HepG2 (cell line): ENCODE results near the gene GTPBP6. TPM values are rescaled to one million over a fixed set of nuclear protein-coding genes. Genes with fewer than 3 reads are reported as not detected.

Source experiments
- ATAC-seq: fragments of 200-7000 bp; cut with Tn5 transposase; 3 replicates; pipeline ENCODE4 v1.9.1; 2020; ENCODE audit warnings: mild to moderate bottlenecking, moderate library complexity
- BruUV-seq: library from RNA; stranded (reverse); fragments of 400-500 nt; replicated peaks from 2 replicates; lab custom pipeline; 2021; lab: Mats Ljungman, UMichigan
- CTCF ChIA-PET: fragments of 300-600 bp; formaldehyde crosslinking; extraction: SDS; loops from one replicate; lab custom pipeline; 2021; ENCODE audit warnings: low total read pairs, inconsistent platforms, low intra/inter-chr PET ratio; lab: Yijun Ruan, JAX
- POLR2A ChIA-PET: fragments of 350-600 bp; sonication (Branson Sonifier 250); formaldehyde crosslinking; loops from one replicate; lab custom pipeline; 2020; ENCODE audit warnings: antibody characterized with exemption, inconsistent platforms; lab: Yijun Ruan, JAX
- DNase-seq: peaks from one replicate; pipeline ENCODE4 v3.0.0-alpha.2; 2015; ENCODE audit warnings: low spot score
- FAIRE-seq: peaks from 3 replicates; lab custom pipeline; 2011; peaks lifted over from hg19 to GRCh38; lab: Jason Lieb, UNC
- H2AFZ ChIP-seq: one replicate; pipeline ENCODE4 v1.6.1; 2011; ENCODE audit warnings: low read length, inconsistent platforms
- H3K27ac ChIP-seq: fragments of 300-600 bp; 3 replicates; pipeline ENCODE4 v1.8.0; 2011; ENCODE audit warnings: mixed run types, mild to moderate bottlenecking, mixed read lengths, low read length, inconsistent platforms; ENCODE audit not compliant: insufficient read depth; ENCODE audit errors: extremely low read length
- H3K27me3 ChIP-seq, 2 experiments: fragments of 200-600 bp in 1 of 2; 2 replicates in 1 of 2; 3 replicates in 1 of 2; pipeline versions ENCODE4 v1.6.0 to v1.8.0; 2011; ENCODE audit warnings: low read length in 2 of 2, mild to moderate bottlenecking in 2 of 2, moderate library complexity in 2 of 2, inconsistent platforms in 1 of 2; ENCODE audit not compliant: insufficient read depth in 2 of 2, control insufficient read depth in 1 of 2
- H3K36me3 ChIP-seq, 2 experiments: fragments of 200-600 bp in 1 of 2; replicated peaks in 1 of 2; 2 replicates in 1 of 2; 3 replicates in 1 of 2; pipeline versions ENCODE4 v1.5.1 to v1.8.0; 2011; ENCODE audit warnings: low read length in 2 of 2, inconsistent platforms in 1 of 2; ENCODE audit not compliant: insufficient read depth in 2 of 2, control insufficient read depth in 1 of 2
- H3K4me1 ChIP-seq: 2 replicates; pipeline ENCODE4 v1.5.1; 2012; ENCODE audit warnings: low read length, inconsistent platforms; ENCODE audit not compliant: insufficient read depth
- H3K4me2 ChIP-seq: 2 replicates; pipeline ENCODE4 v1.6.0; 2011; ENCODE audit warnings: low read depth, low read length, inconsistent platforms
- H3K4me3 ChIP-seq, 3 experiments: fragments of 200-600 bp in 1 of 3; sonication (generic), shearing (Covaris generic) in 1 of 3; replicated peaks in 1 of 3; 2 replicates each; pipeline ENCODE4 v1.5.1; 2011 to 2016; ENCODE audit warnings: low read length in 3 of 3, inconsistent platforms in 2 of 3, low read depth in 2 of 3, mild to moderate bottlenecking in 2 of 3, control low read depth in 1 of 3, mixed read lengths in 1 of 3; ENCODE audit not compliant: insufficient read depth in 1 of 3
- H3K79me2 ChIP-seq: one replicate; pipeline ENCODE4 v1.6.1; 2011; ENCODE audit warnings: low read length, inconsistent platforms; ENCODE audit not compliant: insufficient read depth
- H3K9ac ChIP-seq: 2 replicates; pipeline ENCODE4 v1.6.0; 2011; ENCODE audit warnings: mild to moderate bottlenecking, low read depth, low read length, inconsistent platforms; ENCODE audit not compliant: insufficient read depth
- H3K9me3 ChIP-seq: 2 replicates; pipeline ENCODE4 v1.5.1; 2012; ENCODE audit warnings: mild to moderate bottlenecking, low read length
- H4K20me1 ChIP-seq: 2 replicates; pipeline ENCODE4 v1.6.0; 2011; ENCODE audit warnings: inconsistent platforms, mild to moderate bottlenecking, low read length, moderate library complexity; ENCODE audit not compliant: insufficient read depth
- AKAP8 ChIP-seq: sonication (generic); formaldehyde crosslinking; IDR thresholded peaks from 2 replicates; pipeline ENCODE4 v1.5.1; 2020; ENCODE audit warnings: mild to moderate bottlenecking, missing genetic modification reagents
- ARID4A ChIP-seq: sonication (generic); formaldehyde crosslinking; IDR thresholded peaks from 2 replicates; pipeline ENCODE4 v1.5.0; 2020; ENCODE audit warnings: mild to moderate bottlenecking, missing genetic modification reagents, borderline replicate concordance
- ERF ChIP-seq: IDR thresholded peaks from 2 replicates; pipeline ENCODE4 v1.6.1; 2018; ENCODE audit warnings: missing biosample characterization, missing genetic modification reagents
- HNF4A ChIP-seq: sonication (generic); formaldehyde crosslinking; IDR thresholded peaks from 2 replicates; pipeline ENCODE4 v1.4.0; 2020; ENCODE audit warnings: missing genetic modification reagents
- KAT7 ChIP-seq: IDR thresholded peaks from 2 replicates; pipeline ENCODE4 v1.6.1; 2018; ENCODE audit warnings: borderline replicate concordance, missing compliant biosample characterization
- NFE2 ChIP-seq: sonication (generic); formaldehyde crosslinking; IDR thresholded peaks from 2 replicates; pipeline ENCODE4 v1.4.0; 2020; ENCODE audit warnings: missing genetic modification reagents
- PHF21A ChIP-seq: sonication (generic); formaldehyde crosslinking; IDR thresholded peaks from 2 replicates; pipeline ENCODE4 v1.5.0; 2020; ENCODE audit warnings: mild to moderate bottlenecking, missing genetic modification reagents
- PHF8 ChIP-seq: sonication (generic); formaldehyde crosslinking; IDR thresholded peaks from 2 replicates; pipeline ENCODE4 v1.5.0; 2020; ENCODE audit warnings: missing genetic modification reagents
- PITX1 ChIP-seq: sonication (generic); formaldehyde crosslinking; IDR thresholded peaks from 2 replicates; pipeline ENCODE4 v1.5.1; 2020; ENCODE audit warnings: mild to moderate bottlenecking, missing genetic modification reagents
- SKI ChIP-seq: fragments of 450-650 bp; IDR thresholded peaks from one replicate; pipeline ENCODE4 v1.6.1; 2018; ENCODE audit warnings: mild to moderate bottlenecking; ENCODE audit not compliant: partially characterized antibody
- SMAD1 ChIP-seq: sonication (generic); formaldehyde crosslinking; IDR thresholded peaks from 2 replicates; pipeline ENCODE4 v1.4.0; 2020; ENCODE audit warnings: missing genetic modification reagents, low read depth, mild to moderate bottlenecking, borderline replicate concordance
- SSRP1 ChIP-seq: IDR thresholded peaks from 2 replicates; pipeline ENCODE4 v1.6.1; 2016; ENCODE audit warnings: control low read depth
- WIZ ChIP-seq: sonication (generic); formaldehyde crosslinking; IDR thresholded peaks from 2 replicates; pipeline ENCODE4 v1.5.1; 2020; ENCODE audit warnings: mild to moderate bottlenecking, missing genetic modification reagents
- ZNF124 ChIP-seq: sonication (generic); formaldehyde crosslinking; IDR thresholded peaks from 2 replicates; pipeline ENCODE4 v1.4.0; 2020; ENCODE audit warnings: missing genetic modification reagents
- ZNF33A ChIP-seq: sonication (generic); formaldehyde crosslinking; IDR thresholded peaks from 2 replicates; pipeline ENCODE4 v1.5.1; 2020; ENCODE audit warnings: missing genetic modification reagents, mild to moderate bottlenecking, moderate library complexity, borderline replicate concordance
- ZNF577 ChIP-seq: sonication (generic); formaldehyde crosslinking; IDR thresholded peaks from 2 replicates; pipeline ENCODE4 v1.4.0; 2020; ENCODE audit warnings: mild to moderate bottlenecking, low read depth, missing genetic modification reagents, borderline replicate concordance
- ZSCAN20 ChIP-seq: sonication (generic); formaldehyde crosslinking; IDR thresholded peaks from 2 replicates; pipeline ENCODE4 v1.4.0; 2020; ENCODE audit warnings: missing genetic modification reagents, mild to moderate bottlenecking, borderline replicate concordance
- WGBS: methylation state at CpG from one replicate; pipeline ENCODE4 v1.1.6; 2017; ENCODE audit warnings: low lambda C conversion rate; 5-methylcytosine and 5-hydroxymethylcytosine counted together
- in situ Hi-C: cut with HindIII; loops from 2 replicates; pipeline ENCODE4 v1.10.0; 2017; ENCODE audit warnings: low pct_unique_long_range_greater_than_20kb; ENCODE audit not compliant: extremely low pct_ligation_motif_present
- intact Hi-C: fragments of 100-400 bp; cut with micrococcal nuclease; formaldehyde crosslinking; loops from one replicate; pipeline ENCODE4 v1.10.0; 2022; ENCODE audit not compliant: unreplicated experiment
- polyA plus RNA-seq, 8 experiments: library from polyadenylated mRNA; depleted of rRNA in 3 of 8; stranded (reverse) in 7 of 8; unstranded in 1 of 8; fragments of >200 nt; fragmentation: Illumina TruSeq in 4 of 8; extraction: Trizol in 4 of 8; gene quantifications; 2 replicates each; pipeline versions ENCODE4 v1.2.1 to v1.2.3, GENCODE V29; 2011 to 2016; ENCODE audit warnings: low read depth in 4 of 8, missing spikeins in 1 of 8, mixed read lengths in 1 of 8; ENCODE audit not compliant: insufficient read depth in 1 of 8
- total RNA-seq, 5 experiments: library from RNA; depleted of rRNA; stranded (reverse); fragments of >200 nt; fragmentation: Illumina TruSeq; extraction: Trizol; gene quantifications; 2 replicates each; pipeline ENCODE4 v1.2.3, GENCODE V29; 2016; ENCODE audit warnings: low read depth in 1 of 5
- TF ChIP-seq, protein P1 (sequence below), 2 experiments: IDR thresholded peaks; 2 replicates each; pipeline ENCODE4 v1.6.1; 2011 to 2012; ENCODE audit warnings: low read length in 2 of 2, borderline replicate concordance in 1 of 2, low read depth in 1 of 2, mild to moderate bottlenecking in 1 of 2, moderate library complexity in 1 of 2

GTPBP6 gene
- total and polyA plus RNA-seq, 2 of the 13 experiments (the other 11 are each of a cell fraction or from before 2014, with no cell fraction given) = 20.2 to 39.6 TPM

DNA sequence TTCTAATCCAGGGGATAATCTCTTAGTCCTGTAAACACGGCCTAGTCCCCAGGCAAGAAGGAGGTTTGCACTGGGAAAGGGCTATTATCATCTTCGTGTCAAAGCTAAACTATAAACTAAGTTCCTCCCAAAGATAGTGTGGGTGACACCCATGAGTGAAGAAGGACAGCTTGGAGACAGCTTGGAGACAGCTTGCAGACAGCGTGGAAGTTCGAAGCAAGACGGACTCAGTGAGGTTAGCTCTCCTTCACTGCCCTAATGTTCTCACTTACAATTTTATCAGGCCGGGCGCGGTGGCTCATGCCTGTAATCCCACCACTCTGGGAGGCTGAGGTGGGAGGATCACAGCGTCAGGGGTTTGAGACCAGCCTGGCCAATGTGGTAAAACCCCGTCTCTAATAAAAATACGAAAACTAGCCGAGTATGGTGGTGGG, 56.7 kb downstream of the GTPBP6 start:
- BruUV-seq = TSS peak; percentile 48
- 5% methylated on average over 11 of the region's 12 CpGs for WGBS
- Histone ChIP-seq H3K4me1 (peaks cover 72% of the 10 kb centered on the region), H3K4me2 (peak overlapping the region; percentile 90), H3K27me3 (no peaks in the 10 kb centered on the region), H2AFZ (no peak overlapping the region), H3K9me3 (no peaks in the 10 kb centered on the region), H4K20me1 (no peaks in the 10 kb centered on the region), H3K27ac (peak overlapping the region; percentile 89), H3K4me3 (peak overlapping the region; percentile 57 to 73 (median 73)), H3K79me2 (no peaks in the 10 kb centered on the region), H3K9ac (peak overlapping the region; percentile 69), H3K36me3 (no peaks in the 10 kb centered on the region)
- in situ Hi-C loops = no loop called here
- ChIA-PET CTCF (no interaction called here), POLR2A (no interaction called here)
- intact Hi-C loops = loop anchor here (1.0 kb wide), 1 partner anchor 19 kb away; the partner anchor contains the start of gene PLCXD1
- FAIRE-seq (peak; percentile 76), ATAC-seq (peak; percentile 20), DNase-seq (no peak)
- peak; percentile 9; the same call in 1 of the 2 replicates for TF ChIP-seq ARID4A (CRISPR knock-in tag)
- TF ChIP-seq PITX1 (CRISPR knock-in tag) = peak; percentile 4; the same call in 1 of the 2 replicates
- no peak for TF ChIP-seq NFE2
- peak; percentile 0; the same call in 1 of the 2 replicates for TF ChIP-seq PHF21A (CRISPR knock-in tag)
- TF ChIP-seq ZNF577 (CRISPR knock-in tag) = no peak
- TF ChIP-seq SMAD1 (CRISPR knock-in tag) = 0 out of 2 replicates have a peak, but pooled peaks have one; percentile 13
- TF ChIP-seq SKI = no peak
- 0 out of 2 replicates have a peak, but pooled peaks have one; percentile 53 for TF ChIP-seq AKAP8 (CRISPR knock-in tag)
- no peak for TF ChIP-seq WIZ (CRISPR knock-in tag)
- 0 out of 2 replicates have a peak, but pooled peaks have one; percentile 14 for TF ChIP-seq PHF8 (CRISPR knock-in tag)
- no peak for TF ChIP-seq ZSCAN20 (CRISPR knock-in tag)
- TF ChIP-seq, protein P1, sequence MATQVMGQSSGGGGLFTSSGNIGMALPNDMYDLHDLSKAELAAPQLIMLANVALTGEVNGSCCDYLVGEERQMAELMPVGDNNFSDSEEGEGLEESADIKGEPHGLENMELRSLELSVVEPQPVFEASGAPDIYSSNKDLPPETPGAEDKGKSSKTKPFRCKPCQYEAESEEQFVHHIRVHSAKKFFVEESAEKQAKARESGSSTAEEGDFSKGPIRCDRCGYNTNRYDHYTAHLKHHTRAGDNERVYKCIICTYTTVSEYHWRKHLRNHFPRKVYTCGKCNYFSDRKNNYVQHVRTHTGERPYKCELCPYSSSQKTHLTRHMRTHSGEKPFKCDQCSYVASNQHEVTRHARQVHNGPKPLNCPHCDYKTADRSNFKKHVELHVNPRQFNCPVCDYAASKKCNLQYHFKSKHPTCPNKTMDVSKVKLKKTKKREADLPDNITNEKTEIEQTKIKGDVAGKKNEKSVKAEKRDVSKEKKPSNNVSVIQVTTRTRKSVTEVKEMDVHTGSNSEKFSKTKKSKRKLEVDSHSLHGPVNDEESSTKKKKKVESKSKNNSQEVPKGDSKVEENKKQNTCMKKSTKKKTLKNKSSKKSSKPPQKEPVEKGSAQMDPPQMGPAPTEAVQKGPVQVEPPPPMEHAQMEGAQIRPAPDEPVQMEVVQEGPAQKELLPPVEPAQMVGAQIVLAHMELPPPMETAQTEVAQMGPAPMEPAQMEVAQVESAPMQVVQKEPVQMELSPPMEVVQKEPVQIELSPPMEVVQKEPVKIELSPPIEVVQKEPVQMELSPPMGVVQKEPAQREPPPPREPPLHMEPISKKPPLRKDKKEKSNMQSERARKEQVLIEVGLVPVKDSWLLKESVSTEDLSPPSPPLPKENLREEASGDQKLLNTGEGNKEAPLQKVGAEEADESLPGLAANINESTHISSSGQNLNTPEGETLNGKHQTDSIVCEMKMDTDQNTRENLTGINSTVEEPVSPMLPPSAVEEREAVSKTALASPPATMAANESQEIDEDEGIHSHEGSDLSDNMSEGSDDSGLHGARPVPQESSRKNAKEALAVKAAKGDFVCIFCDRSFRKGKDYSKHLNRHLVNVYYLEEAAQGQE (IDR thresholded peaks at IDR 0.05; ENCODE audit: borderline replicate concordance in 1 of 2, low read depth in 1 of 2, low read length in 2 of 2) = no peak
- 0 out of 2 replicates have a peak, but pooled peaks have one; percentile 17 for TF ChIP-seq ERF (CRISPR knock-in tag)
- TF ChIP-seq ZNF124 (CRISPR knock-in tag) = 0 out of 2 replicates have a peak, but pooled peaks have one; percentile 5
- TF ChIP-seq SSRP1 (CRISPR knock-in tag) = 0 out of 2 replicates have a peak, but pooled peaks have one; percentile 19
- TF ChIP-seq ZNF33A (CRISPR knock-in tag) = no peak
- peak; percentile 35; the same call in 1 of the 2 replicates for TF ChIP-seq HNF4A (CRISPR knock-in tag)
- peak; percentile 16; the same call in 1 of the 2 replicates for TF ChIP-seq KAT7 (CRISPR knock-in tag)
